ENCODE data around the gene MET.
A peak's percentile ranks its signal among the peaks of the same experiment; 100 is the strongest.
"Not testable (repeated sequence)": the region's sequence is repeated elsewhere in the genome, so short reads cannot be mapped to it uniquely, and the experiment has no call there.

The MET gene

GRCh38 chr7:116728413-116728812 is 56.4 kb downstream of the MET start:
- no peak for DNase-seq (ENCODE audit: low spot score)

GRCh38 chr7:116730097-116731022 is 58.4 kb downstream of the MET start:
- DNase-seq (ENCODE audit: low spot score) = peak; percentile 35

DNA sequence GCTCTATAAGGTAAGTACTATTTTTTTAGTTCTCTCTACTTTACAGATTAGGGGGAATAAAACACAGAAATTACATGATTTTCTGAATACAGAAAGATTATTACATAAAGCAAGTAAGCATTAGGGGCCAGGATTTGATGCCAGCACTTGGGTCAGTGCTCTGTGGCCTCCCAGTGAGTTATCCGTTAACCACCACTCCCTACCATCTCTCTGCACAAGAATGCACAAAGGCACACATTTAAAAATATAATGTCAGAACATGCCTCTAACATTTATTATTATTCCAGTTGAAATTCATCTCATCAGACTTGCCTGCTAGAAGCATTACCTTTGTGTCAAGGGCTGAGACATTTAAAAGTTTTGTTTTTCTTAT is 59.0 kb downstream of the MET start:
- DNase-seq (ENCODE audit: low spot score) = no peak

- DNase-seq (ENCODE audit: low spot score) = no peak
Measured at GRCh38 chr7:116731445-116732335, 59.7 kb downstream of the MET start.

DNA sequence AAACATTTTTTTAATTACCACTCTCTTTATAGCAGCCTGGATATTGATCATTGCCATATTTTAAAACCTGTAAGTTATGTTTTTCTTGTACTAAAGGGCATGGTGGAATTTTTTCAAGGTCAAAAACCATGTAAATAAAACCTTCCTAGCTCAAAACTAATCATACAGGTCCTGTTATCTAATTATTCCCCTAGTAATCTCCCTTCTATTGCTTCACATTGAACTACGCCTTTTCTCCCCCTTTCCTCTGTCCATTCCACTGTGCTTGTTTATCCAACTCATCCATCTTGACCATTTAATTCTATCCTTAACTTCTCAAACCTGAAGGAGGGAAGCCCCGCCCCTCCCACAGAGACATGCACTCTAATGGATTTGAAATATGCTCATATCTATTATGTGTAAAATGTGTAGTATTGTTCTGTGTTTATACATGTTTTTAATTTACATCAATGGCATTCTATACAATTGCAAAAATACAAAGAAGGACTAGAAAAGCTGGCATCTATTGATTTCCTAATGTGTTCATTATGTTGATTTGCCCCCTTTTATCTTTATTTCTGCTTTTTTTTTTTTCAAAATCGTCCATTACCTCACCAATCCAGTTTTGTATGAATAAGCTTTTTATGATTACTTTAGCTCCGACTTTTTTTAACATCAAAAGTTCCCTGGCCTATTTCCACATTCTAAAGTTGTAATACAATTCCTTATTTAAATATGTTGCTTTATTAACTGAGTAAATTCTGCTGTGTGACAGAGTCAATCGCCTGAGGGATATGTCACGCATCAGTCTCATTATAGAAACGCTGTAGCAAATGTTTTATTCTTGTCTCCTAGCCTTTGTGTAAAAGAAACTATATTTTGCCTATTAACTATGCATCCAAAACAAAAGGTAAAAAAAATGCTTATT is 61.0 kb downstream of the MET start:
- no peak for DNase-seq (ENCODE audit: low spot score)

GRCh38 chr7:116733924-116734580 is 62.1 kb downstream of the MET start:
- no peak for DNase-seq (ENCODE audit: low spot score)

DNA sequence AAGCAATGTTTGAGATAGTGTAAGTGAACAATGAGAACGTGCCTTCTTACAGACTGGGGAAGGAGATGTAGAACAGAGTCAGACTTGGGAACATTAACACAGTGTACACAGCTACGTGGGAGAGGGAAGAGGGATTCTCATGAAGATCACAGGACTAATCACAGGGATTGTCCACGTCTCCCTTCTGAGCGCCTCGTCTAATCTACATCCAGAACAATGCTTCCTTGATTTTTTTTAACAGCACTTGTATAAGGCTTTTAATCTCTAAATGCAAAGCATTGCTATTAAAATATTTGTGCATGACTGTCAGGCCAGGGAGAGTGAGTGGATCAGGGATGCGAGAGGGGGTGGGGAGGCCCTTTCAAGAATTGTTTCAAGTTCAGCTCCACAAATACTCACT is 62.7 kb downstream of the MET start:
- DNase-seq (ENCODE audit: low spot score) = no peak

GRCh38 chr7:116736927-116737715 is 65.1 kb downstream of the MET start:
- no peak for DNase-seq (ENCODE audit: low spot score)

- no peak for DNase-seq (ENCODE audit: low spot score)
Measured at GRCh38 chr7:116738378-116738777, 66.4 kb downstream of the MET start.

DNA sequence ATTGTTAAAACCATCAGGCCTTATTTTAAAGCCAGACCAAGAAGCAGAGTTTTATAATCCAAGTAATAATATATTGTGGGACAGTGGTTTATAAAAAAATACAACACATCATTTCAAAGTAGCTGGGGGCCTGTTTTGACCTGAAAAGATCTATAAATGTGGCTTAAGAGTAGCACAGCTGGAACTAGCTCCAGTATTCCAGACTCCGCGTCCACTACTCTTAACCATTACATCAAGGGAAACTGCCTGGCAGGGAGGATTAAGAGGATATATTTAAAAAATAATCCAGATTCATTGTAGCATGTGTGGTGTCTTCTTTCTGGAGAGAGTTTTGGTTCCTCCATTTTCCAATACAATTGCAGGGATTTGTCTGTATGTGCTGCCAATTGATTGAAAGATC is 67.3 kb downstream of the MET start:
- DNase-seq (ENCODE audit: low spot score) = no peak

- DNase-seq (ENCODE audit: low spot score) = no peak
Measured at GRCh38 chr7:116740231-116740630, 68.2 kb downstream of the MET start.

DNA sequence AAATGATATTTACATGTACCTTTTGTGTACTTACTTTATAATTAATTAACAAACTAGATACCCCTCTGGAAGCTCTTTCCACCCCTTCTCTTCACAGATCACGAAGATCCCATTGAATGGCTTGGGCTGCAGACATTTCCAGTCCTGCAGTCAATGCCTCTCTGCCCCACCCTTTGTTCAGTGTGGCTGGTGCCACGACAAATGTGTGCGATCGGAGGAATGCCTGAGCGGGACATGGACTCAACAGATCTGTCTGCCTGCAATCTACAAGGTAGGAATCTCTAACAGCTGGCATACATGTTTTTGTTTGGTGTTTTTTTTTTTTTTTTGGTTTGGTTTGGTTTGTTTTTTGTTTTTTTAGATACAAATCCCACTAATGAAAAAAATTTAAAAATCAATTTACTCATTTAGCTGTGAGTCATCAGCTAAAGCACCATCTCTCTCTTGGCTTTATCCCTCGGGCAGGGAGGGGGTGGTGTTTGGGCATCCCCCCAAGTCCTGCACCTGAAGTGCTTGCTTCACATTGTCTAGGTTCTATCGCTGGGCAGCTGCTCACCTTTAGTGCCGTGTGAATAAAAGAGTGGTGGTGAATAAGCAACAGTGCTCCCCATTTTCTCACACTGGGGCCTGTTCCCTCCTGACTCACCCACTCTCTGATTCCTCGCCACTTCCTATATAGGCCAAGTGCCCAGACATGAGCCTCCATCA is 68.9 kb downstream of the MET start:
- no peak for DNase-seq (ENCODE audit: low spot score)

- DNase-seq (ENCODE audit: low spot score) = no peak
Measured at GRCh38 chr7:116741625-116742316, 69.8 kb downstream of the MET start.

DNA sequence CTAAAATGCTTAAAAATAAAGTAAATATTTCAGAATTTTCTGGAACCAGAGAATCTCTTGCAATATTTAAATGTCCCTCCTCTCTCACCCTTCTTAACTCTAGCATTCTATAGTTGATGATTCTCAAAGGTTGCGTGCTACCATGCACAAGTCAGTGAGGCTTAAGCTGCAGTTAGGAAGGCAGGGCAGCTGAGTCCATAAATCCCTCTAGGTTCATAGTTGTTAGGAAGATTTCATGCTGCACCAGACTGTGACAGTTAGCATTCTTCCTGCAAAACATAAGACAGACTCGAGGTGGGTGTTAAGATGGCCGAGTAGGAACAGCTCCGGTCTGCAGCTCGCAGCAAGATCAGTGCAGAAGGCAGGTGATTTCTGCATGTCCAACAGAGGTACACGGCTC is 70.6 kb downstream of the MET start:
- DNase-seq (ENCODE audit: low spot score) = no peak

- DNase-seq (ENCODE audit: low spot score) = not testable (repeated sequence)
Measured at GRCh38 chr7:116743835-116744234, 71.8 kb downstream of the MET start.

DNA sequence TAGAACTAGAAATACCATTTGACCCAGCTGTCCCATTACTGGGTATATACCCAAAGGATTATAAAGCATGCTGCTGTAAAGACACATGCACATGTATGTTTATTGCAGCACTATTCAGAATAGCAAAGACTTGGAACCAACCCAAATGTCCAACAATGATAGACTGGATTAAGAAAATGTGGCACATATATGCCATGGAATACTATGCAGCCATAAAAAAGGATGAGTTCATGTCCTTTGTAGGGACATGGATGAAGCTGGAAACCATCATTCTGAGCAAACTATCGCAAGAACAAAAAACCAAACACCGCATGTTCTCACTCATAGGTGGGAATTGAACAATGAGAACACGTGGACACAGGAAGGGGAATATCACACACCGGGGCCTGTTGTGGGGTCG is 74.4 kb downstream of the MET start:
- DNase-seq (ENCODE audit: low spot score) = not testable (repeated sequence)

- DNase-seq (ENCODE audit: low spot score) = not testable (repeated sequence)
Measured at GRCh38 chr7:116751070-116751469, 79.1 kb downstream of the MET start.

GRCh38 chr7:116752305-116753074 is 80.5 kb downstream of the MET start:
- DNase-seq (ENCODE audit: low spot score) = no peak

DNA sequence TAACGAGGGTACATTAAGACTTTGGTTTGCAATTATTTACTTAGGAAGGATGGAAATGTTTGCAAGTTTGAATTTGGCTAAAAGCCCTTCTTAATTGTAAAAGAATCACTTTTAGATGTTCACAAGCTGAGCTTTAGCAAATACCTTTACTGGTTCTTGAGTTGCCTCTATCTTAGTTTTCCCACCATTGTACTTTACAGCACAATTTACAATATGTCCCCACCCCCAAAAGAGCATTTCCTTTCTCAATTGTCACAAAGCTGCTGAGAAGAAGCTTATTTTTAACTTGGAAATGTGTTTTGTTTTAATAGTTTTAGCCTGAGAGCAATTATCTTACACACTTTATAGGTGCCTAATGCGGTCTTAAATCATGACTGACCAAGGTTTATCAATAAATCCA is 81.1 kb downstream of the MET start:
- DNase-seq (ENCODE audit: low spot score) = no peak
